SH-SY5Y (cell line): ENCODE measurements around the gene FLAD1.

Experiments used
- GATA2 ChIP-seq: IDR thresholded peaks from 2 replicates; pipeline ENCODE4 v1.6.1; 2011; ENCODE audit warnings: mild to moderate bottlenecking, low read depth, low read length
- GATA3 ChIP-seq: IDR thresholded peaks from 2 replicates; pipeline ENCODE4 v1.6.1; 2011; ENCODE audit warnings: low read depth, mild to moderate bottlenecking, low read length, moderate library complexity

GRCh38 chr1:154990276-154990675, 7.1 kb downstream of the FLAD1 start:
- no peak for TF ChIP-seq GATA2
- TF ChIP-seq GATA3, result no peak
